Fibroblast of lung (primary cell): ENCODE measurements around the gene LYZL4.

Source experiments
- EZH2 ChIP-seq: IDR thresholded peaks from 2 replicates; pipeline ENCODE4 v1.5.1; 2012; ENCODE audit warnings: low read length, control low read depth, mild to moderate bottlenecking; ENCODE audit errors: missing control alignments
- TF ChIP-seq, protein P1 (sequence below), 2 donors: IDR thresholded peaks in 1 of 2; conservative IDR thresholded peaks in 1 of 2; 1 replicate in 1 of 2; 2 replicates in 1 of 2; pipeline ENCODE4 v1.5.1; 2011 to 2012; ENCODE audit warnings: low read length in 2 of 2, control low read depth in 1 of 2, inconsistent platforms in 1 of 2, low read depth in 1 of 2, mild to moderate bottlenecking in 1 of 2

DNA sequence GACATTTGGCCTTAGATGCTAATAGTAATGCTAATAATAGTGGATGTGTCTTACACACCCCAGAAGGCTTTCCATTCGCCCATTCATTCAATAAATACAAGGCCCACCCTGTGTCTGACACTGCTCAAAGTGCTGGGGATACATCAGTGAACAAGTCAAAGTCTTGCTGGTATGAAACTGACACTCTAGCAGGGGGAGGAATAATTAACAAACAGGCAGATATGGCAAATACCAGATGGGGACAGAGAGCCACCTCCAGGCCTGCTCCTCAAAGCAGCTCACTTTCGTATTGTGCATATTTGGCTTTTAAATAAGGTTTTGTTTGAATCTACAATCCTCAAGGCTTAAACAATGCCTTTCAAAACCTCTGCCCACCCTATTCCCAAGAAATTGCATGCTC, 28.3 kb upstream of the LYZL4 start:
- TF ChIP-seq, protein P1, sequence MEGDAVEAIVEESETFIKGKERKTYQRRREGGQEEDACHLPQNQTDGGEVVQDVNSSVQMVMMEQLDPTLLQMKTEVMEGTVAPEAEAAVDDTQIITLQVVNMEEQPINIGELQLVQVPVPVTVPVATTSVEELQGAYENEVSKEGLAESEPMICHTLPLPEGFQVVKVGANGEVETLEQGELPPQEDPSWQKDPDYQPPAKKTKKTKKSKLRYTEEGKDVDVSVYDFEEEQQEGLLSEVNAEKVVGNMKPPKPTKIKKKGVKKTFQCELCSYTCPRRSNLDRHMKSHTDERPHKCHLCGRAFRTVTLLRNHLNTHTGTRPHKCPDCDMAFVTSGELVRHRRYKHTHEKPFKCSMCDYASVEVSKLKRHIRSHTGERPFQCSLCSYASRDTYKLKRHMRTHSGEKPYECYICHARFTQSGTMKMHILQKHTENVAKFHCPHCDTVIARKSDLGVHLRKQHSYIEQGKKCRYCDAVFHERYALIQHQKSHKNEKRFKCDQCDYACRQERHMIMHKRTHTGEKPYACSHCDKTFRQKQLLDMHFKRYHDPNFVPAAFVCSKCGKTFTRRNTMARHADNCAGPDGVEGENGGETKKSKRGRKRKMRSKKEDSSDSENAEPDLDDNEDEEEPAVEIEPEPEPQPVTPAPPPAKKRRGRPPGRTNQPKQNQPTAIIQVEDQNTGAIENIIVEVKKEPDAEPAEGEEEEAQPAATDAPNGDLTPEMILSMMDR (conservative IDR thresholded peaks at IDR 0.05 in 1 of 2, IDR thresholded peaks at IDR 0.05 in 1 of 2; ENCODE audit: low read depth in 1 of 2, low read length in 2 of 2), result no peak
- TF ChIP-seq EZH2, result no peak
